Measurements from ENCODE around the gene HACD2. TPM values are rescaled to one million over a fixed set of nuclear protein-coding genes. Genes with fewer than 3 reads are reported as not detected.

Gene HACD2
- total and polyA plus RNA-seq, 4 donors, result 8.8 to 17.2 (median 12.8) TPM

DNA sequence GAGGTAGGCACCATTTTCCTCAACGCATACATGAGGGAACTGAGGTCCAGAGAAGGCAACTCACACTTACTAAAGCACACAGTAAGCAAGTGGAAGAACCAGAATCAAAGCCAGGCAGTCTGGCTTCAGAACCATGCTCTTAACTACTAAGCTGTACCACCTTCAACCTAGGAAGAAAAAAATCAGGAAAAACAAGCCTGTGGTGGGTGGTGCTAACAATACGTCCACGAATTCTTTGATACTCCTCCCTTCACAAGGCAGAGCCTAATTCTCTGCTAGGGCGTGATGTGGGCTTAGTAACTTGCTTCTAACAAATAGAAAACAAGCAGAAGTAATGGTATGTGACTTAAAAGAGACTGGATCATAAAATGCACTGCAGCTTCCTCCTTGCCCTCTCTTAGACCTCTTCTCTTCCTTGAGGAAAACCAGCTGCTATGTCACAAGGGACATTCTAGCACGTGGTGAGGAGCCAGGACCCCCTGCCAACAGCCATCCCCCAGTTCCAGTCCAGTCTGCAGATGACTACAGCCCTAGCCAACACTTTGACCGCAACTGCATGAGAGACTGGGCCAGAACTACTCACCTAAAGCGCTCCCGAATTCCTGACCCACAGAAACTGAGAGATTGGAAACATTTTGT lies 36.9 kb downstream of the HACD2 start:
- no peaks in the 10 kb centered on the region for H3K27me3 ChIP-seq (ENCODE audit: control insufficient read depth in 1 of 2, insufficient read depth in 2 of 2, low read length in 1 of 2)
- H3K27ac ChIP-seq (ENCODE audit: low read depth in 1 of 2, low read length in 2 of 2), result no peak overlapping the region
- intact Hi-C loops (cut with DNase I), result no loop called here
- no peaks in the 10 kb centered on the region for H3K9me3 ChIP-seq (ENCODE audit: control insufficient read depth, low read length)
- no peaks in the 10 kb centered on the region for H3K4me1 ChIP-seq (ENCODE audit: control insufficient read depth in 1 of 2, insufficient read depth in 2 of 2, low read length in 2 of 2)
- DNase-seq, result no peak
- WGBS, 2 donors, result 66 to 68% methylated on average over 8 of the region's 8 CpGs
- H3K36me3 ChIP-seq (ENCODE audit: control insufficient read depth in 1 of 2, insufficient read depth in 2 of 2, low read length in 1 of 2), result peaks cover 0 to 3% of the 10 kb centered on the region in 2 donors
- ATAC-seq (ENCODE audit: low FRiP score), result no peak
- H3K4me3 ChIP-seq (ENCODE audit: low read length in 2 of 2), result no peak overlapping the region

DNA sequence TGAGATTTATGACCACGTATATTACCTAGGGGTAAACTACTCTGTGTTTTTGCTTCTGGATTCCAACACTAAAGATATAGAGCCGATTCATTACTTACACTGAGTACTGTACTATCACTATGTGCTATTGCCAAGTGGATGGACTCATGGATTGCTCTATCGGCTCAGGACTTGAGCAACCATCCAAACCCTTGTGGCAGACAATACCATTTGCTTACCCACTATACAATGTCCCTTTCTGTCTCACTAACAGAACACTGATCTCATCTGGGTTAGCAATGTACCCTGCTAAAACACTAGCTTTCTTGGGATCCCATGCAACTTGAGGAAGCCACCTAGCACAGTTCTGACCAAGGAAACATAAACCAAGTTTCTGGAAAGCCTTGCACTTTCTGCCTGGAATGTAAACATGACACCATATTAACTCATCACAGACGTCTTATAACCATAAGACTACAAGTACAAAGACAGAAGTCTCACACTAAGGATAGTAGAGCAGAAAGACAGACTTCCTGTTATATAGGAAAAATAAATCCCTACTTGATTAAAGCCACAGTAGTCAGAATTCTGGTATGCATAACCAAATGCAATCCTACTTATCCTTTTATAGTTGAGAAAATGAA lies 38.6 kb downstream of the HACD2 start:
- H3K4me1 ChIP-seq (ENCODE audit: control insufficient read depth in 1 of 2, insufficient read depth in 2 of 2, low read length in 2 of 2), result no peaks in the 10 kb centered on the region
- ATAC-seq (ENCODE audit: low FRiP score) (no peak), DNase-seq (no peak)
- H3K4me3 ChIP-seq (ENCODE audit: low read length in 2 of 2), result no peak overlapping the region
- no peaks in the 10 kb centered on the region for H3K9me3 ChIP-seq (ENCODE audit: control insufficient read depth, low read length)
- no peak overlapping the region for H3K27ac ChIP-seq (ENCODE audit: low read depth in 1 of 2, low read length in 2 of 2)
- peaks cover 0 to 3% of the 10 kb centered on the region in 2 donors for H3K36me3 ChIP-seq (ENCODE audit: control insufficient read depth in 1 of 2, insufficient read depth in 2 of 2, low read length in 1 of 2)
- 75 to 78% methylated on average over 4 of the region's 4 CpGs for WGBS, 2 donors
- H3K27me3 ChIP-seq (ENCODE audit: control insufficient read depth in 1 of 2, insufficient read depth in 2 of 2, low read length in 1 of 2), result no peaks in the 10 kb centered on the region
- intact Hi-C loops (cut with DNase I), result no loop called here

DNA sequence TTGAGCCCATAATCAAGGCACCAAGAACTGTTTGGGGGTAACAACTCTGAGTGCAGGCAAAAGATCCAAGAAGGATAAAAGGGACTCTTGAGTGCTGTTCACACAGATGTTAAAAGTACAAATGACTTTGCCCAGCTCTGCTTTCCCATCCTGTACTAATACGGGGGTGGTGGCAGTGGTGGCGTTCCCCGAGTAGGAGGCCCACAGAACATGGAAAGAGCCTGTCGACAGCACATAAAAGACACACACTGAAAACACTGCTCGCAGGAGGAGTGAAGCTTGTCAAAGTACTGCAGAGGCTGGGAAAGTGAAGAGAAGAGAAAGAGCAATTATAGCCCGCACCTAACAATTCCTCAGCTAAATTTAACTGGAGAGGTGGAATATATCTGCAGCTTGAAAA lies 40.9 kb downstream of the HACD2 start:
- Histone ChIP-seq H3K4me1 (ENCODE audit: control insufficient read depth in 1 of 2, insufficient read depth in 2 of 2, low read length in 2 of 2) (no peaks in the 10 kb centered on the region), H3K36me3 (ENCODE audit: control insufficient read depth in 1 of 2, insufficient read depth in 2 of 2, low read length in 1 of 2) (no peaks in the 10 kb centered on the region), H3K9me3 (ENCODE audit: control insufficient read depth, low read length) (no peaks in the 10 kb centered on the region), H3K27me3 (ENCODE audit: control insufficient read depth in 1 of 2, insufficient read depth in 2 of 2, low read length in 1 of 2) (no peaks in the 10 kb centered on the region), H3K27ac (ENCODE audit: low read depth in 1 of 2, low read length in 2 of 2) (no peak overlapping the region), H3K4me3 (ENCODE audit: low read length in 2 of 2) (no peak overlapping the region)
- ATAC-seq (ENCODE audit: low FRiP score), result no peak
- no peak for DNase-seq
- WGBS, 2 donors, result 87% methylated on average over 6 of the region's 6 CpGs
- intact Hi-C loops (cut with DNase I), result no loop called here

DNA sequence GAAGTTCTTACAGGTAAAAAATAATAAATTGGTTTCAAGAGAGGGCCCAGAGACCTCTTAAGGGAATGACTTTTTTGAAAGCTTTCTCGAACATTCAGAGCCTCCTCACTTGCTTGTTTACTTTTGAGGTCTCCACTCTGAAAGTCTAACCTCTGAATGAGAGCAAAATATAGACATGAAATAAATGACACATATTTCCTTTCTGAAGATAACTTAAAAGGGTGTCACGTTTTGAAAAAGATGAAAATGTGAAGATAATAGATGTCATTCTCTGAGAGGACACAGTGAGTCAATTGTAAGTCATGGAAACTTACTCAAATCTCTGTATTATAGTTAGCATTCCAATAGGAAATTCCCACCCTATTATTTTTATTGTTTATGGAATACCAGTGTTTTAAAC lies 44.6 kb downstream of the HACD2 start:
- WGBS, 2 donors, result 72 to 74% methylated on average over 2 of the region's 2 CpGs
- no peak for ATAC-seq (ENCODE audit: low FRiP score)

DNA sequence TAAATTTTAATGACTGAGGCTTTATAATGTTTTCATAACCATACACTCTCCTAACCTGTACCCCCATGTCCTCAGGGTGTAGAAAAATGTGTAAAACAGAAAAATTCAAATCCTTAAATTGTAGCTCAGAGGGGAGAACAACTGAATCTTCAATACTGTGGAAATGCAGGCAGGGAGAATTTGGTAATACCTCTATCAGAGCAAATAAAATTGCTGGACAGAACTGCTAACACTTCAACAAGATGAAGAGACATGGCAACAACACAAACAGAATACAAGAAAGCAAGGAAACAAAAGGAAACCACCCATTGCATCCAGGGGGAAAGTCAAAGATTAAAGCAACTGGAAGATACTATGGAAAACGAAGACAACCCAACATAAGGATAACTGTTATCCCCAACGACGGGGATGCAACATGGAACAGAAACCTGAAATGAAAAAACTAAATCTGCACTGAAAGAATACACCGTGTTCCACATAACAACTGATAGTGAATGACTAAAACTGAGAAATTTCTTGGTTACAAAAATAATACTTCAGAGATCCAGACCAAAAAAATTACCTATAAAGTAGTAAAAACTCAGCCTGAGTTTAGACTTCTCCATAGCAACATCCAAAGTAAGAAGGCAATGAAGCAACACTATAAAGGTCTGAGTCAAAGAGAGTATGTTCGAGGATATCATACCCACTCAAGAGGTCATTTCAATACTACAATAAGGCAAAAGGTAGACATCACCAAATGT lies 48.5 kb downstream of the HACD2 start:
- DNase-seq (no peak), ATAC-seq (ENCODE audit: low FRiP score) (no peak)
- Histone ChIP-seq H3K9me3 (ENCODE audit: control insufficient read depth, low read length) (no peaks in the 10 kb centered on the region), H3K4me3 (ENCODE audit: low read length in 2 of 2) (no peak overlapping the region), H3K27ac (ENCODE audit: low read depth in 1 of 2, low read length in 2 of 2) (no peak overlapping the region), H3K4me1 (ENCODE audit: control insufficient read depth in 1 of 2, insufficient read depth in 2 of 2, low read length in 2 of 2) (no peaks in the 10 kb centered on the region), H3K36me3 (ENCODE audit: control insufficient read depth in 1 of 2, insufficient read depth in 2 of 2, low read length in 1 of 2) (no peaks in the 10 kb centered on the region), H3K27me3 (ENCODE audit: control insufficient read depth in 1 of 2, insufficient read depth in 2 of 2, low read length in 1 of 2) (no peaks in the 10 kb centered on the region)
- WGBS, 2 donors, result 79 to 85% methylated on average over 5 of the region's 5 CpGs
- intact Hi-C loops (cut with DNase I), result no loop called here

More for the DNA sequence above, 44.6 kb downstream of the HACD2 start:
- H3K27me3 ChIP-seq (ENCODE audit: control insufficient read depth in 1 of 2, insufficient read depth in 2 of 2, low read length in 1 of 2), result no peaks in the 10 kb centered on the region
- intact Hi-C loops (cut with DNase I), result no loop called here
- H3K27ac ChIP-seq (ENCODE audit: low read depth in 1 of 2, low read length in 2 of 2), result no peak overlapping the region
- H3K9me3 ChIP-seq (ENCODE audit: control insufficient read depth, low read length), result no peaks in the 10 kb centered on the region
- no peak overlapping the region for H3K4me3 ChIP-seq (ENCODE audit: low read length in 2 of 2)
- no peaks in the 10 kb centered on the region for H3K36me3 ChIP-seq (ENCODE audit: control insufficient read depth in 1 of 2, insufficient read depth in 2 of 2, low read length in 1 of 2)
- no peaks in the 10 kb centered on the region for H3K4me1 ChIP-seq (ENCODE audit: control insufficient read depth in 1 of 2, insufficient read depth in 2 of 2, low read length in 2 of 2)
- no peak for DNase-seq

DNA sequence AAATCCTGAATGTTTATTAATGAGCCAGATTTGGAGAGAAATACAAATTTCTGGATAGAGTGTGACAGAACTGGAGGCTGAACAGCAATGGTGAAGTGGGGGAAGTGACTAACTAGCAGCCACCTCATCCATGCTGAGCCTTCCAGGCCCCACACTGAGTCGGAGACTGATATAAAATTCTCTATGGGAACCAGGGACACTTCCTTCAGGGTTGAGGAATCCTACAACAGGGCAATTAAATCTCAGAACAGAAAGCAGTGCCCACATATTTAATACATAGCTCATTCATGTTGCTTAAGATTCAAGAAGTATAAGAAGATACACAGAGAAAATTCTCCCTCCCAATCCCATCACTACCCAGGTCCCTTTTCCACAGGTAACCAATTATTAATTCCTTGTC lies 49.3 kb downstream of the HACD2 start:
- Histone ChIP-seq H3K4me3 (ENCODE audit: low read length in 2 of 2) (no peak overlapping the region), H3K27me3 (ENCODE audit: control insufficient read depth in 1 of 2, insufficient read depth in 2 of 2, low read length in 1 of 2) (no peaks in the 10 kb centered on the region), H3K9me3 (ENCODE audit: control insufficient read depth, low read length) (no peaks in the 10 kb centered on the region), H3K4me1 (ENCODE audit: control insufficient read depth in 1 of 2, insufficient read depth in 2 of 2, low read length in 2 of 2) (no peaks in the 10 kb centered on the region), H3K36me3 (ENCODE audit: control insufficient read depth in 1 of 2, insufficient read depth in 2 of 2, low read length in 1 of 2) (no peaks in the 10 kb centered on the region), H3K27ac (ENCODE audit: low read depth in 1 of 2, low read length in 2 of 2) (no peak overlapping the region)
- ATAC-seq (ENCODE audit: low FRiP score) (no peak), DNase-seq (no peak)
- intact Hi-C loops (cut with DNase I), result no loop called here
- WGBS, 2 donors, result 78 to 85% methylated on average over 1 of the region's 1 CpG

DNA sequence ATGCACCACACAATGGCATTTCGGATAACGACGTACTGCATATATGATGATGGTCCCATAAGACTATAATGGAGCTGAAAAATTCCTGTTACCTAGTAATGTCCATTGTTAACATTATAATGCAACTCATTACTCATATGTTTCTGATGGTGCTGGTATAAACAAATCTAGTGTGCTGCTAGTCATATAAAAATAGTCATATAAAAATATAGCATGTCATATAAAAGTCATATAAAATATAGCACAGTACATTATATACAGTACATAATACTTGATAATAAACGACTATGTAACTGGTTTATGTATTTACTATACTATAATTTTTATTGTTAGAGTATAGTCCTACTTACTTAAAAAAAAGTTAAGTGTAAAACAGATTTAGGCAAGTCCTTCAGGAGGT lies 50.6 kb downstream of the HACD2 start:
- 91% methylated on average over 4 of the region's 4 CpGs for WGBS, 2 donors
- Histone ChIP-seq H3K9me3 (ENCODE audit: control insufficient read depth, low read length) (no peaks in the 10 kb centered on the region), H3K4me3 (ENCODE audit: low read length in 2 of 2) (no peak overlapping the region), H3K27ac (ENCODE audit: low read depth in 1 of 2, low read length in 2 of 2) (no peak overlapping the region), H3K36me3 (ENCODE audit: control insufficient read depth in 1 of 2, insufficient read depth in 2 of 2, low read length in 1 of 2) (no peaks in the 10 kb centered on the region), H3K27me3 (ENCODE audit: control insufficient read depth in 1 of 2, insufficient read depth in 2 of 2, low read length in 1 of 2) (no peaks in the 10 kb centered on the region), H3K4me1 (ENCODE audit: control insufficient read depth in 1 of 2, insufficient read depth in 2 of 2, low read length in 2 of 2) (no peaks in the 10 kb centered on the region)
- DNase-seq, result no peak
- intact Hi-C loops (cut with DNase I), result no loop called here
- ATAC-seq (ENCODE audit: low FRiP score), result no peak

DNA sequence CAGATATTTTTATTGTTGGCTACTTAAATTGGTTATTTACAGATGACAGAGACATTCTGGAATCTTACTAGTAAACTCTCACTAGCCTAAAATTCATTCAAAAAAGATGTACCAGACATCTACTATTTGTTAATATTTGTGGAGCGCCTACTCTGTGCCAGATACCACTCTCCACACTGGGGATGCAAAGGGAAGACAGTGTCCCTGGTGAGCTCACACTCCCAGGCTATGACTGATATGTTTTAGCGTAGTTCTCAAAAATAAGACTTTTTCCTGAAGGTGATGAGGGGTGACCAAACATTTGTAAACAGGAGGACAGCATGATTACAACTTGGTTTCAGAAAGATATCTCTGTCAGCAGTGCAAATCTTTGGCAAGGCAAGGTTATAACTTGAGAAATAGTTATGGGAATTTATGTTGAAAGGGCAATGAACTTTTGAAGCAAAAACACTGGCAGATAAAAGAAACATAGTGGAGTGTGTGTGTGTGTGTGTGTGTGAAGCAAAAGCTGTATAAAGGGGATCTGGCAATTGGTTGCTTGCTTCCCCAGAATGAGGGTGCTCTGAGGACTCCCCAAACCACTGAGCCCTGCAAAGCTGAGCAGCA lies 51.2 kb downstream of the HACD2 start:
- no peak for DNase-seq
- 95% methylated on average over 2 of the region's 2 CpGs for WGBS, 2 donors
- no peak overlapping the region for H3K4me3 ChIP-seq (ENCODE audit: low read length in 2 of 2)
- intact Hi-C loops (cut with DNase I), result no loop called here
- no peaks in the 10 kb centered on the region for H3K27me3 ChIP-seq (ENCODE audit: control insufficient read depth in 1 of 2, insufficient read depth in 2 of 2, low read length in 1 of 2)
- no peaks in the 10 kb centered on the region for H3K4me1 ChIP-seq (ENCODE audit: control insufficient read depth in 1 of 2, insufficient read depth in 2 of 2, low read length in 2 of 2)
- H3K9me3 ChIP-seq (ENCODE audit: control insufficient read depth, low read length), result no peaks in the 10 kb centered on the region
- H3K27ac ChIP-seq (ENCODE audit: low read depth in 1 of 2, low read length in 2 of 2), result no peak overlapping the region
- no peak for ATAC-seq (ENCODE audit: low FRiP score)
- no peaks in the 10 kb centered on the region for H3K36me3 ChIP-seq (ENCODE audit: control insufficient read depth in 1 of 2, insufficient read depth in 2 of 2, low read length in 1 of 2)
